GM12874 (cell line): Measurements from ENCODE around the gene ASZ1.

Experiments
- TF ChIP-seq, protein P1 (sequence below): IDR thresholded peaks from 2 replicates; pipeline ENCODE4 v1.5.1; 2011; ENCODE audit warnings: low read depth, mild to moderate bottlenecking, control low read depth, low read length, moderate library complexity; ENCODE audit not compliant: insufficient read depth

The ASZ1 gene, protein sequence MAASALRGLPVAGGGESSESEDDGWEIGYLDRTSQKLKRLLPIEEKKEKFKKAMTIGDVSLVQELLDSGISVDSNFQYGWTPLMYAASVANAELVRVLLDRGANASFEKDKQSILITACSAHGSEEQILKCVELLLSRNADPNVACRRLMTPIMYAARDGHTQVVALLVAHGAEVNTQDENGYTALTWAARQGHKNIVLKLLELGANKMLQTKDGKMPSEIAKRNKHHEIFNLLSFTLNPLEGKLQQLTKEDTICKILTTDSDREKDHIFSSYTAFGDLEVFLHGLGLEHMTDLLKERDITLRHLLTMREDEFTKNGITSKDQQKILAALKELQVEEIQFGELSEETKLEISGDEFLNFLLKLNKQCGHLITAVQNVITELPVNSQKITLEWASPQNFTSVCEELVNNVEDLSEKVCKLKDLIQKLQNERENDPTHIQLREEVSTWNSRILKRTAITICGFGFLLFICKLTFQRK

DNA sequence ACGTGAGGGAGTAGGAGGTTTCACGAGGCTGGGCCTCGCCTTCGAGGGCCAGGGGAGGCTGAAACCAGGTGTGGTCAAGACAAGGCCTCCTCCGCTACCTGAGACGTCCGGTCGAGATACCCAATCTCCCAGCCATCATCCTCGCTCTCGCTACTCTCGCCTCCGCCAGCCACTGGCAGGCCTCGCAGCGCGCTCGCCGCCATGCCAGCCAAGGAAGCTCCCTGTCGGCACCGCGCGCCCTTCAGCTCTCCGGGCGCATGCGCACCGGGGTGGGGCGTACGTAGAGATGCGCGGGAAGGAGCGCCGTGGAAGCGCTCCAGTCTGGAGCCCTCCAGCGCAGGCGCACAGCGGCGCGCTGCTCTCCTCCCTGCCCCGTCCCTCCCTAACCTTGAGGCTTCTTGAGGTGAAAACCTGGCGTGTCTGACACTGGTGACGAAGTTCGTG, at the start of gene ASZ1:
ASZ1 (minus strand) TSS at position 236 of the 444 bp plus-strand sequence; CDS start at position 203, 33 bp downstream.
- TF ChIP-seq, protein P1, sequence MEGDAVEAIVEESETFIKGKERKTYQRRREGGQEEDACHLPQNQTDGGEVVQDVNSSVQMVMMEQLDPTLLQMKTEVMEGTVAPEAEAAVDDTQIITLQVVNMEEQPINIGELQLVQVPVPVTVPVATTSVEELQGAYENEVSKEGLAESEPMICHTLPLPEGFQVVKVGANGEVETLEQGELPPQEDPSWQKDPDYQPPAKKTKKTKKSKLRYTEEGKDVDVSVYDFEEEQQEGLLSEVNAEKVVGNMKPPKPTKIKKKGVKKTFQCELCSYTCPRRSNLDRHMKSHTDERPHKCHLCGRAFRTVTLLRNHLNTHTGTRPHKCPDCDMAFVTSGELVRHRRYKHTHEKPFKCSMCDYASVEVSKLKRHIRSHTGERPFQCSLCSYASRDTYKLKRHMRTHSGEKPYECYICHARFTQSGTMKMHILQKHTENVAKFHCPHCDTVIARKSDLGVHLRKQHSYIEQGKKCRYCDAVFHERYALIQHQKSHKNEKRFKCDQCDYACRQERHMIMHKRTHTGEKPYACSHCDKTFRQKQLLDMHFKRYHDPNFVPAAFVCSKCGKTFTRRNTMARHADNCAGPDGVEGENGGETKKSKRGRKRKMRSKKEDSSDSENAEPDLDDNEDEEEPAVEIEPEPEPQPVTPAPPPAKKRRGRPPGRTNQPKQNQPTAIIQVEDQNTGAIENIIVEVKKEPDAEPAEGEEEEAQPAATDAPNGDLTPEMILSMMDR: no peak

DNA sequence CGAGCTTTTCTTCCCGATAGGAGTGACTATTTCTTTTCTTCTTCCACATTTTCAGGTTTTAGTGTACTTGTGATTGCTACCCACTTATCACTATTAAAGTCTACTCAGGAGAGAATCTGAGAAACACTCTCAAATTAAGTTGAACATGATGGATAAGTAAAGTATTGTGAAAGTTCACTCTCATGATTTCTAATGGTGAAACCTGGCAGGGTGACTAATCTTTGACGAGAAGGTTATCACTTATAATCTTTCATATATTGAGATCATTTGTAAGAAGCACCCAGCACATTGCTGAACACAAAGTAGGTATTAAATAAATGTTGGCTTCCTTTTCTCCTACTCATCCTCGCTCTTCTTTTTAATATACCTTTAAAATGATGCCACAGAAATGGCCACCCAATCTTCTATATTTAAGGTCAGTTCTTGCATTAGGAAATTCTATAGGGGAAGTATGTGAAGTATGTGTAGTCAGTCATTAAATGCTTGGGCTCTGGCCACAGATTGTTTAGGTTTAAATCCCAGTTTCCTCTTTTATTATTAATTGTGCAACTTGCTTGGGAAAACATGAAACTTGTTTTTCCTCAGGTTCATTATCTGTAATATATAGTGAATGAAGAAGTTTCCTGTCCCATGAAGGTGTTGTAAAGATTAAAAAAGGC, 49.4 kb upstream of the ASZ1 start:
- TF ChIP-seq, protein P1: no peak

DNA sequence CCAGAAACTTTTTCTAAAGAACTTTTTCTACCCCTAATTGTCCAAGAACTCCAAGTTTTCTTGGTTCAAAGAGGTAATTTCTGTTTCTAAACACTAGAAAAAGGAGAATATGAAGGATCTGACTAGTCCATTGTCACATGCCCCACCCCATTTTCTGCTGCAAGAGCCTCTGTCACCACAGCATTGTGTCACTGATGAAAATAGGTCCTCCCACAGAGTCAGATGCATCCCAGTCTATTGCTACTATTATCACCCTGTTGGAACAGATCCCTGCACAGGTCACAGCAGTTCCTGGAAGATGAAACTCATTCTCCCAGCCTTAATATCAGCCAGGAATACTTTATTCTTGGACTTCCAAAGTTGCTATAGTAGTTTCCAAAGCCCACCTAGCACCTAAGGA, 45.0 kb upstream of the ASZ1 start:
- TF ChIP-seq, protein P1: no peak

DNA sequence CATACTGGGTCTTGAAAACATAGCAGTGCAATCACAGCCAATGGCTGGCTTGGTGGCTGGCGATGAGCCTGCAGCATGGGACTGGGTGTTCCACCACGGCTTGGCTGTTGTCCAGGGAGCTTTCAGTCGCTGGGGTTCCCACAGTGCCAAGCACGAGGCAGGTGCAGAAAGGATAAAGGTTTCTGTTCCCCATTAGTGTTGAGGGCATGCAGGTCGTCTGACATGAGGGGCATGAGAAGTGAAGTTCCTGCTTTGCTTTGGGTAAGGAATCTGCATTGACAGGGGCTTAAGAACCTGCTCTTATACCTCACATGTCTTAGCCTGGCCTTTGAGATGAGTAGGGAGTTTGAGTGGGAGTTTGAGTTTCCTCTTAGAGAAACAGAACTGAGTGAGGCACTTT, 43.5 kb upstream of the ASZ1 start:
- TF ChIP-seq, protein P1: no peak

DNA sequence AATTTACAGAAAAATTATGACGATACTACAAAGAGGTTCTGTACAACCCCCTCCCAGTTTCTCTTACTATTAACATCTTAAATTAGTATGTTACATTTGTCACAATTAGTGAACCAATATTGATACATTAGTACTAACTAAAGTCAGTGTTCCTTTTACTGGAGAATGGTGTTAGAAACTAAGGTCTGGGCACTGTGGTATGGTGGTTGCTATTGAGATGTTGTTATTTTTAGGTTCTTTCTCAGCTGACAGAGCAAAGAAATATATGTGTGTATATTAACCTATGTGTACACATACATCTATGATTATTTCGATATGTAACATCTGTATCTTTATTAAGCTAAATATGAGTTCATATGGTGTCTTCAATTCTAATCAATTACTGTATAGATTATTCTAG, 40.9 kb upstream of the ASZ1 start:
- TF ChIP-seq, protein P1: no peak

DNA sequence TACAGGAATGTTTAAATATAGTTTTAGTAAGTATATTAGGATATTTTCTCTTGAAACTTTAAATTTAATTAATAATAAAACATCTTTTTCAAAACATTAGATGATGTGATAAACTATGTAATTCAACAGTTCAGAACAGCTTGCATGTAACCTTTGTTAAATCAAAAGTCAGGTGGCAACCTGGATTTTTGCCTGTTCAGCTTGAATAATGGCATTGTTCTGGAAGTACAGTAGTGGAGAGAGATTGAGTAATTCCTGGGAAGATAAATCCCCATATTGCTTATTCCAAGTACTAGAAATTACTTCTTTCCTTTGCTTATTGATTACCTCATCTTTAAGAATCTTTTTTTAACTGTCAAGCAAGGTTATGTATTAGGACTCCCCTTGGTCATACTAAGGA, 32.4 kb upstream of the ASZ1 start:
- TF ChIP-seq, protein P1: no peak

DNA sequence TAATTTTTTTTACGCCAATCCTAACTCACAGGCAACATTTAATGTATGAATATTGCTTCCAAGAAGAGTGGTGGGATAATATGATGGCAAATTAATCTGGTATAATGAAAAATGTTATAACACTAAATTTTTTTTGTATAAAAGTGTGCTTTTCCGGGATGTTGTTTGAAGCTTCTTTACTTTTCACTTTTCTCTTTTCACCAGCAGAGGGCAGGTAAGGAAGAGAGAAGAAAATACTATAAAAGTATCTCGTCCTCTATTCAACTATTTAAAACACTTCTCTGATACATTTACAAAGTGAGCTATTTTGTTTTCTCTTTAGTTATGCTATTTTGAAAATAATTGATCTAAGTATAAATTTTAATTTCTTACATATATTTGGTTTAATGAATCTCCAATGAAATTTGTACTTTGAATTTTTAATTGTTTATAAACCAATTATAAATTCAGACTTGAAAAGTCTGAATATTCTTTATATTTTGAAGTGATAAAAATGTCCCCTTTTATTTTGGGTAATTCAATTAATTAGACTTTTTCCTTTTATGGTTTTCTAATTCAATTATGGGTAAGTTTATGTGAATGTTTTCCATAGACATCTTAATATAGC, 31.8 kb upstream of the ASZ1 start:
- TF ChIP-seq, protein P1: peak; percentile 39; the same call in 1 of the 2 replicates
